Measurements from ENCODE around the gene PRSS22.

PRSS22 gene

DNA sequence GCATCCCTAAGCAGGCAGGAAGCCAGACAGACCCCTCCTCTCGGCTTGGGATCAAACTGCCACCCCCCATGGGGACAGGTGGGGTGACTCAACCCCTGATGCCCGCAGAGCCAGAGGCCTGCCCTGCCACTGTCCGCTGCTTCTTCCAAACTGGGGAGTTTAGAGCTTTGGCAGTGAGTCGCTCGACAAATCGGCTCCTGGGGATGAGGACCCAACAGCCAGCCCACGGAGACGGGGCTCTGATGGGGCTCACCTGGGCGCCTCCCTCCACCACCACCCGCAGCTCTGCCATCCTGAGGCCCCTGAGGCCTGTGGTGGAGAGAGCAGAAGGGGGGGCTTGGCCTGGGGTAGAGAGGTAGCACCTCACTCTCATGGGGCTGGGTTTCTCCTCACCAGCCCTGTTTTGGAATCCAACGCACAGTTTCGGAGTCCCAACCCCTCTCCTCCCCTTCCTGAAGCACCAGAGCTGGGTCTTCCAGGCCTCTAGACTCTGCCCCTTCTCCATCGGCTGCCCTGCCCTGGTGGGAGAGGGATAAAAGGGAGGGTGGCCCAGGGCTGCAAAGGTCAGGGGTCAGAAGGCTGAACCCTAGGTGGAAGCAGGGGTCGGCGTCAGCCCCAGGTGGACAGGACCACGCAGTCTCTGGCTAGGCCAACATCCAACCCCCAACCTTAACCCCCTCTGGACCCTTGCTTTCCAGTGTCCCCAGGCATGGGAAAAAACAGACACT, 5.8 kb downstream of the PRSS22 start:
- DNase-seq, result no peak

GRCh38 chr16:2848933-2849725, 8.8 kb downstream of the PRSS22 start:
- no peak for DNase-seq

DNA sequence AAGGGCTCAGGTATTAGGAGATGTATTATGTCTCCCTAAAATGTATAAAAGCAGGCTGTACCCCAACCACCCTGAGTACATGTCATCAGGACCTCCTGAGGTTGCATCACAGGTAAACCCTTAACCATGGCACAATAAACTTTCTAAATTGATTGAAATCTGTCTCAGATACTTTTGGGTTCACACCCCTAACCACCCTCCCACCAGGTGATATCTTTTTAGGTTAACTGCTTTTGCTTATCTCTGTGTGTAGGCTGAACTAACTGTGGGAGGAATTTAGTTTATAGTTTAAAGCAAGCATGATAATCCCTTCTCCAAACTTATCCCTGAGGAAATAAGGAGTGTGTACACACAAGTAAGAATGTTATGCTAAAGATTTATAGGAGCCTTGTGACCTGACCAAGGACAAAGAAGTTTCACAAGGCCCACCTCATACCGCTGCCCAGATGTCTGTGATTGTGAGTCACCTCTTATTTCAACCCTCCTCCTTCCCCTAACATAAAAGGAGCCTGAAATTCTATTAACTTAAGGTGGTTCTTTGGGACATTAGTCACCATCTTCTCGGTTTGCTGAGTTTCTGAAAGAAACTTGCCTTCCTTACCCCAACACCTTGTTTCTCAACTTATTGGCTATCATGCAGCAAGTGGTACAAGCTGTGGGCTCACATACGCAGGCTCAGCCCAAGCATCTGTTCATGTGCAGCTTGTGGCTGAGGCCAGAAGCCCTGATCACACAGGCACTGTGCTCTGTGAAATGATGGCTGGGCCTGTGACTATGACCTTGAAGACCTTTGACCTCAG, 11.3 kb downstream of the PRSS22 start:
- DNase-seq, result no peak

DNA sequence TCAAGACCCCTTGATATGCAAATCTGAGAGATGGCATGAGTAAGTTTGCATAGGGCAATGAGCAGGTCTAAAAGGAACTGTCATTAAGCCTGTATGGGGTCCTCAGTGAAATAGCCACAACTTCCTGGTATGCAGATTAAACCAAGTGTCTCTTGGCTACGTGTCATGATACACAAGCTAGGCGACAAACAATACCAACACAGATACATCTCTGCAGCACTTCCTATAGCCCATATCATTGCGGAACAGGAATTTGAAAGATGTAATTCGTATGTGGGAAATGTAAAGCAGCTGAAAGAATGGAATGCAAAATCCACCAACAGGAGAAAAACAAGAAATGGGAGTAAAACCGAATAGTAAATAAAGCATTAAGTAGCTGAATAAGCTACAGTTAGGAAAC, 12.9 kb downstream of the PRSS22 start:
- DNase-seq, result no peak

DNA sequence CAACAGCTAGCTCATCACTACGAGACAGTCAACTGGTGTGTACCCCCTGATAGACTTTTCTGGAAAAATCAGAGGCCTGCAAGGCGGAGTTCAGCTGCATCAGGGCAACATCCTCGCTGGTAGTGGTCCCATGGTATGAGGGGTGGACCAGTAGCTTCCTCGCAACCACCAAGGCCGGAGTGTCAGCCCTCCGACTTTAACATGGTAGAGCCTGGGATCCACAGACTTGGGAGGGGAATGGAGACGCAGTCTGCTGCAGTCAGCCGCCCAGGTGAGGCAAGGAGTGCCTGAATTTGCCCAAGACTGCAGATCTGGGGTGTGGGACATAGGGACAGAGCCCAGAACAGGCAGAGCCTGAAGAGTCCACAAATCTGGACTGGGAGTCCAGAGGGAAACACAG, 14.4 kb downstream of the PRSS22 start:
- DNase-seq, result no peak

DNA sequence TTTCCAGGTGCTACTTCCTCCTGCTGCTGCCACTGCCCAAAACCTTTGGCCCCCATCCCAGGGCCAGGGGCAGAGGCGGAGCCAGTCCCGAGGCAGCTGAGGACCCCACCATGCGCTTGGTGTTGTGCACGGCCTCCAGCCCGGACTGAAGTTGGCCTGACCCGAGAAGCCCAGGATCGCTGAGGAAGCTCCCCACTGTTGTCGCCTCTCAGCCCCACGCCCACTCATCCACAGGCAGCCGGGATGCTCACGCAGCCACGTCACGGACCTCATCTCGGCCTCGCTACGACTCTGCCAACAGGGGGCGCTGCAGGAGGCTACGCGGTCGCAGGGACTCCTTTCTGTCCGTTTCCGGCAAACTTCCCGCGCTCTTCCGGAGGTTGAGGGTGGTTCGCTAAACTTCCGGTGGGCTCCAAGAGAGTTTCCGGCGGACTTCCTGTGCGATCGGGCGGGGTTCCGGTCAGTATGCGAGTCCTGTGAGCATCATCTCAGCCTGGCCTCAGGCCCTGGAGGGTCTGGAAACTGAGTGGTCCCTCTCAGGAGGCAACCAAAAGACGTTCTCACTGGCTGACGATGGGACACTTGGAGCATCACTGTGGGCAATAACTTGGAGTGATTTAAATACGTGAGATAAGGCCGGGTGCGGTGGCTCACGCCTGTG, 15.5 kb downstream of the PRSS22 start:
- DNase-seq, result peak; percentile 45

DNA sequence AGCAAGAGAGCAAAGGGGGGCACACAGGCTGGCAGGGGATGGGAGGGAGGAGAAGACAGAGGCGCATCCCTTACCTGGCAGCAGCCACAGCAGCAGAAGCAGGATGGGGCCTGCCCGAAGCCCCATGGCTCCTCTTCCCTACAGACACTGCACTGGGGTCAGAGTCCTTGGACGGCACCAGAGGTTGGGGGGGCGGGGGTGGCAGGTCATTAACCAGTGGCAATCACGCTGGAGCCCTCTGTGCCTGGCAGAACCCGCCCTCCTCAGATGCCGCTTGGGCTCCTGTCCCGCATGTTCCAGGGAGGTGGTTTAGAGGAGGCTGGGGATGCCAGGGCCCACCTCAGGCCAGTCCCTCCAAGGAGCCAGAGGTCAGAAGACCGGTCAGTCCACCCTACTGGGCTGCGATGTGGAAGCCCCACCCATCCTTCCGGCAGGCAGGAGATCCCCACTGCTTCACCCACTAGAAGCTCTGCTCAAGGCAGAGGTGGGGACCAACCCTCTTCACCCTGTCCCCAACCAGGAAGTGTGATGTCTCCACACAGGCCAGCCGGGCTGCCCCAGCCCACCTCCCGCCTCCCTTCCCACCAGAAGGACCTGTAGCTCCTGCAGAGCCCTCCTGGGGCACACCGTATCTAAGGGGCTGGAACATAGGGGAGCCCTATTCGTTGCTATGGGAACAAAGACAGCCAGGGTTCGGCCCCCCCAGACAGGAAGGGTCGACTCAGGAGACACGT, 16.2 kb downstream of the PRSS22 start:
- no peak for DNase-seq

DNA sequence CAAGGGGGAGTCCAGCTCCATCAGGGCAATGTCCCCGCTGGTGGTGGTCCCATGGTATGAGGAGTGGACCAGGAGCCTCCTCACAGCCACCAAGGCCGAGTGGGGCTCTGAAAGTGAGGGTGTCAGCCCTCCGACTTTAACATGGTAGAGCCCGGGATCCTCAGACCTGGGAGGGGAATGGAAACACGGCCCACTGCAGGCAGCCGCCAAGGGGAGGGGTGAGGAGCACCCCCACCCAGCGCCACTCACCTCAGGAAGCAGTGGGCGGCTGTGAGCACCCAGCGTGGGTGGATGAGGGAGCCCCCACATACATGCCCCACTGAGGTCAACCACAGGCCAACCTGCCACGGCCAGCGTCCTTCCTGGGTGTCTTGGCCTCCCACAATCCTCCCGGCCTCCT, 17.1 kb downstream of the PRSS22 start:
- no peak for DNase-seq

DNA sequence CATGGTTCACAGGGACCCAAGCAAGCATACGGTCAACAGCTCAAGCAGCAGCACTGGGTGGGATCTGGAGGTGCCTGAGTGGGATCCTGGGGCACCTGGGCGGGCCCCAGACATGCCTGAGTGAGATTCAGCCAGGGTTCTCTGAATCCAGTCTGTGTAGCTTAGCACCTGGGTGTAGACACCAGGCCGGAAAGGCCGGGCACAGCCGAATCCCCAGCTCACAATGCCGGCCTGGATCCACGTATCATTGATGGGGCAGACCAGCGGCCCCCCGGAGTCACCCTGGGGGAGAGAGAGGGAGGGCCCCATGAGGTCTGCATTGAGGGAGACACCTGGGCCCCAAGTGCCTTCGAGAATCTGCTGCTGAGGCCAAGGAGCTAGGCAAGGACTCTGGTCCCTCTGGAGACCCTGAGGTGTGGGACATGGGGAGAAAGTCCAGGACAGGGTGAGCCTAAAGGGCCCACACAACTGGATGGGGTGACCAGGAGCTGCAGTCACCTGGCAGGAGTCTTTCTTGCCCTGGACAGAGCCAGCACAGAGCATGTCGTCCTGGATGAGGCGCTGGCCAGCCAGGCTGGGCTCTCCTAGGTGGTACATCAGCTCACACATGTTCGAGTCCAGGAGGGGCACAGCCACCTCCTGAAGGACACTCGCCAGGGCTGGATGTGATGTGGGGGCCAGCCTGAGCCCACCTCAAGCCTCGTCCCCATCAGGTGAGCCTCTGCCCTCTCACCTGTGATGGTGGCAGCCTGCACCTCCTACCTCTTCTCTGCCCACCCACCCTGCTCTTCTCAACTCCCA, 18.1 kb downstream of the PRSS22 start:
- DNase-seq, result no peak

- DNase-seq, result no peak
Measured at GRCh38 chr16:2838928-2839327, 19.0 kb downstream of the PRSS22 start.

- DNase-seq, result no peak
Measured at GRCh38 chr16:2836646-2837508, 21.1 kb downstream of the PRSS22 start.

- DNase-seq, result no peak
Measured at GRCh38 chr16:2835638-2836493, 22.1 kb downstream of the PRSS22 start.

GRCh38 chr16:2834968-2835367, 23.0 kb downstream of the PRSS22 start:
- no peak for DNase-seq

DNA sequence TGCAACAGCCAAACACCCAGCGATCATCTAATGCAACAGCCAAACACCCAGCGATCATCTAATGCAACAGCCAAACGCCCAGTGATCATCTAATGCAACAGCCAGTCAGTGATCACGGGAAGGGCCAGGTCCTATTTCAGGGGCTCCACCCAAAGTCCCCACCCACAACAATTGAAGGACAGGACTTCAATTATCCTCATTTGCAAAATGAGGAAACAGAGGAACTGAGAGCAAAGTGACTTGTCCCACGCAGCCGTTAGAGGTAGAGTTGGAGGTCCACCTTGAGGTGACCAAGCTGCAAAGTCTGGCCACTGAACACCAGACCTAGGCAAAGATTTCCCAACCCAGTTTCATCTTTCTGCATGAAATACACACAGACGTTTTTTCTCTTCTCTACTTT, 24.2 kb downstream of the PRSS22 start:
- no peak for DNase-seq

DNA sequence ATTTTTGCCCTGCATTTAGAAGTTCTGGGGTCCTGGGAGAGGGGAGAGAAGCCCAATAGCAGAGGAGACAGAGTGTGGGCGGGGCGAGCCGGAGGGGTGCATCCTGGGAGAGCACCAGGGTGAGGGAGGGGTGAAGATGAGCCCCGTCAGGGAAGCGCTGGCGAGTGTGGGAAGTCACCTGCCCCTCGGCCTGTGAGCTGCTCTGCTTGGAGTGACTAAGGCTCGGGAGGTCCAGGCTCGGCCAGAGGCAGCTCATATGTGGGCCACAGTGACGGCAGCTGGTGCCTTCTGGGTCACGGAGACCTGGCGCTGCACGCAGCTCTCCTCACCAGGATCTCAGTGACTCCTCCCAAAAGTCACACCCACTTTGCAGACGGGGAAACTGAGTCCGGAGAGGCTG, 26.8 kb downstream of the PRSS22 start:
- no peak for DNase-seq

- no peak for DNase-seq
Measured at GRCh38 chr16:2830355-2830695, 27.6 kb downstream of the PRSS22 start.

DNA sequence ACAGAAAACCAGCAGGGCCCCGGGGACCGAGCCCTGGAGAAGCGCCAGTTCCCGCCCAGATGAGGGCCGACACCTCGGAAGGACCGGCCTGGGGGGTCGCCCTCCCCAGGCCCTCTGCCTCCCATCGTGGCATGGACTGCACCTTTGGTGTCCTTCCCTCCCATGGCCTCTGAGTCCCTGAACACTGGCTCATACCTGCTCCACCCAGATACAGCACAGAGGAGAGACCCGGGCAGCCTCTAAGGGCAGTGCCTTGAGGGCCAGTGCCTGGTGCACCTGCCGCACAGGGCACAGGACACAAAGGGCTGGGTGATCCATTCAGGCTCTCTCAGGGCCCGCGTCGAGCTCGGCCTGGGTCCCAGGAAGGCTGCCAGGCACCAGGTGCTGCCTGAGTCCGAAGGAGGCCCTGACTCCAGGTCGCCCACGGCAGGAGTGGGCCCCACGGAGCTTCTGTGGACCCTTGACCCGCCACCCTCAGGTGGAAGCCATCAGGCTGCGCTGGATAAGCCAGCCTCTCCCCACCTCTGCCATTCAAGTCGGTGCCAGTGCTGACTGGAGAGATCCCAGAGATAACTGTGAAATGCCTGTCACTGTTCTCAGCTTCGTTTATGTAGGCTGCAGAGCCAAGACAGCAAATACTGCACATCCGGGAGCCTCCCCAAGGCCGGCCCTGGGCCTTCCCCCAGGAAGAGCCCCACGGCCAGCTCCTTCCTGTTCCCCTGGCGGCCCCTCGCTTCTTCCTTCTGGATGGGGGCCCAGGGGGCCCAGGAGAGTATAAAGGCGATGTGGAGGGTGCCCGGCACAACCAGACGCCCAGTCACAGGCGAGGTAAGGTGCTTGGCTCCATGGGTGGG, 28.2 kb downstream of the PRSS22 start, which contains the start of gene ZG16B:
ZG16B (plus strand) TSS at position 803 of the 854 bp plus-strand sequence. CDS start 139 bp downstream, outside the sequence.
- no peak for DNase-seq

- no peak for DNase-seq
Measured at GRCh38 chr16:2828876-2829430, 29.0 kb downstream of the PRSS22 start.
